Thyroid gland (tissue), 4 donors: ENCODE results near the gene PRR20G. TPM values are rescaled to one million over a fixed set of nuclear protein-coding genes. Genes with fewer than 3 reads are reported as not detected.
"Not testable (repeated sequence)": the region's sequence is repeated elsewhere in the genome, so short reads cannot be mapped to it uniquely, and the experiment has no call there.

Experiments
- DNase-seq, 2 donors: peaks; one replicate each; pipeline ENCODE4 v3.0.0-alpha.2; 2019
- H3K27ac ChIP-seq, 3 donors: fragments of 200-600 bp; sonication (generic); 1 replicate in 2 of 3; 2 replicates in 1 of 3; pipeline ENCODE4 v1.5.1; 2016 to 2019; ENCODE audit warnings: mild to moderate bottlenecking in 1 of 3, moderate library complexity in 1 of 3
- H3K27me3 ChIP-seq: fragments of 200-600 bp; sonication (generic); one replicate; pipeline ENCODE4 v1.5.1; 2019
- H3K36me3 ChIP-seq, 2 donors: fragments of 200-600 bp; sonication (generic); one replicate each; pipeline ENCODE4 v1.5.1; 2016 to 2019
- H3K4me1 ChIP-seq, 2 donors: fragments of 200-600 bp; sonication (generic); one replicate each; pipeline ENCODE4 v1.5.1; 2017 to 2019
- H3K4me3 ChIP-seq, 3 donors: fragments of 200-600 bp; sonication (generic); replicated peaks in 1 of 3; 1 replicate in 2 of 3; 2 replicates in 1 of 3; pipeline ENCODE4 v1.5.1; 2016; ENCODE audit warnings: mild to moderate bottlenecking in 1 of 3
- H3K9me3 ChIP-seq: fragments of 200-600 bp; sonication (generic); one replicate; pipeline ENCODE4 v1.5.1; 2017
- POLR2A ChIP-seq, 2 donors: fragments of 450-650 bp; IDR thresholded peaks; one replicate each; pipeline ENCODE4 v1.6.1; 2017; ENCODE audit warnings: antibody characterized with exemption in 2 of 2, mild to moderate bottlenecking in 2 of 2, moderate library complexity in 1 of 2
- WGBS, 2 donors: methylation state at CpG; one replicate each; pipeline ENCODE4 v1.1.5; 2017; 5-methylcytosine and 5-hydroxymethylcytosine counted together
- intact Hi-C: fragments of 100-400 bp; cut with DNase I; formaldehyde crosslinking; loops from one replicate; pipeline ENCODE4 v1.15.1; 2023
- total RNA-seq, 4 donors: library from RNA; depleted of rRNA; stranded (reverse); fragments of >200 nt; gene quantifications; one replicate each; pipeline ENCODE4 v1.2.3, GENCODE V29; 2016
- TF ChIP-seq, protein P1 (sequence below), 6 experiments: fragments of 200-600 bp in 3 of 6; fragments of 450-650 bp in 3 of 6; sonication (generic) in 3 of 6; IDR thresholded peaks; one replicate each; pipeline ENCODE4 v1.5.1; 2016 to 2019; ENCODE audit warnings: antibody characterized with exemption in 6 of 6, mild to moderate bottlenecking in 2 of 6, inconsistent platforms in 1 of 6, moderate library complexity in 1 of 6

Gene PRR20G
- total RNA-seq, 4 donors from 2014 or later, result not detected

DNA sequence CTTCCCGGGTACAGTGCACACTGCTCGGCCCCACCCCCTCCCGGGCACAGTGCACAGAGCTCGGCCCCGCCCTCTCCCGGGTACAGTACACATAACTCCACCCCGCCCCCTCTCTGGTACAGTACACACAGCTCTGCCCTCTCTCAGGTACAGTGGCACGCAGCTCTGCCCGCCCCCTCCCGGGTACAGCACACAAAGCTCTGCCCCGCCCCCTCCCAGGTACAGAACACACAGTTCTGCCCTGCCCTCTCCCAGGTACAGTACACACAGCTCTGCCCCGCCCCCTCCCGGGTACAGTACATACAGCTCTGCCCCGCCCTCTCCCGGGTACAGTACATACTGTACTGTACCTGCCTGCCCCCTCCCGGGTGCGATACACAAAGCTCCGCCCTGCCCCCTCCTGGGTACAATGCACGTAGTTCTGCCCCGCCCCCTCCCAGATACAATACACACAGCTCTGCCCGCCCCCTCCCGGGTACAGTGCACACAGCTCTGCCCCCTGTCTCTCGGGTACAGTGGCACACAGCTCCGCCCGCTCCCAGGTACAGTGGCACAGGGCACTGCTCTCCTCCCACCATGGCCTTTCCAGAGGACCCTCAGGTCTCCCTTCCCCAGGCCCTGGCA is 16.4 kb upstream of the PRR20G start:
- DNase-seq, result no peak

GRCh38 chr3:127299276-127299675 is 11.4 kb upstream of the PRR20G start:
- TF ChIP-seq, protein P1, sequence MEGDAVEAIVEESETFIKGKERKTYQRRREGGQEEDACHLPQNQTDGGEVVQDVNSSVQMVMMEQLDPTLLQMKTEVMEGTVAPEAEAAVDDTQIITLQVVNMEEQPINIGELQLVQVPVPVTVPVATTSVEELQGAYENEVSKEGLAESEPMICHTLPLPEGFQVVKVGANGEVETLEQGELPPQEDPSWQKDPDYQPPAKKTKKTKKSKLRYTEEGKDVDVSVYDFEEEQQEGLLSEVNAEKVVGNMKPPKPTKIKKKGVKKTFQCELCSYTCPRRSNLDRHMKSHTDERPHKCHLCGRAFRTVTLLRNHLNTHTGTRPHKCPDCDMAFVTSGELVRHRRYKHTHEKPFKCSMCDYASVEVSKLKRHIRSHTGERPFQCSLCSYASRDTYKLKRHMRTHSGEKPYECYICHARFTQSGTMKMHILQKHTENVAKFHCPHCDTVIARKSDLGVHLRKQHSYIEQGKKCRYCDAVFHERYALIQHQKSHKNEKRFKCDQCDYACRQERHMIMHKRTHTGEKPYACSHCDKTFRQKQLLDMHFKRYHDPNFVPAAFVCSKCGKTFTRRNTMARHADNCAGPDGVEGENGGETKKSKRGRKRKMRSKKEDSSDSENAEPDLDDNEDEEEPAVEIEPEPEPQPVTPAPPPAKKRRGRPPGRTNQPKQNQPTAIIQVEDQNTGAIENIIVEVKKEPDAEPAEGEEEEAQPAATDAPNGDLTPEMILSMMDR (IDR thresholded peaks at IDR 0.05), result no peak
- no peak for TF ChIP-seq POLR2A (IDR thresholded peaks at IDR 0.05)
- Histone ChIP-seq H3K27me3 (no peaks in the 10 kb centered on the region), H3K4me1 (no peaks in the 10 kb centered on the region), H3K27ac (no peak overlapping the region), H3K36me3 (no peaks in the 10 kb centered on the region), H3K9me3 (no peaks in the 10 kb centered on the region), H3K4me3 (no peak overlapping the region)
- 83 to 84% methylated on average over 6 of the region's 6 CpGs for WGBS, 2 donors
- intact Hi-C loops, result no loop called here
- DNase-seq, result no peak

More for the DNA sequence above, 16.4 kb upstream of the PRR20G start:
- Histone ChIP-seq H3K36me3 (no peaks in the 10 kb centered on the region), H3K27ac (no peak overlapping the region), H3K4me3 (no peak overlapping the region), H3K9me3 (no peaks in the 10 kb centered on the region), H3K27me3 (no peaks in the 10 kb centered on the region), H3K4me1 (no peaks in the 10 kb centered on the region)
- TF ChIP-seq, protein P1 (IDR thresholded peaks at IDR 0.05), result no peak
- no peak for TF ChIP-seq POLR2A (IDR thresholded peaks at IDR 0.05)
- 55 to 63% methylated on average over 2 to 16 of the region's 25 CpGs for WGBS, 2 donors
- intact Hi-C loops, result no loop called here

DNA sequence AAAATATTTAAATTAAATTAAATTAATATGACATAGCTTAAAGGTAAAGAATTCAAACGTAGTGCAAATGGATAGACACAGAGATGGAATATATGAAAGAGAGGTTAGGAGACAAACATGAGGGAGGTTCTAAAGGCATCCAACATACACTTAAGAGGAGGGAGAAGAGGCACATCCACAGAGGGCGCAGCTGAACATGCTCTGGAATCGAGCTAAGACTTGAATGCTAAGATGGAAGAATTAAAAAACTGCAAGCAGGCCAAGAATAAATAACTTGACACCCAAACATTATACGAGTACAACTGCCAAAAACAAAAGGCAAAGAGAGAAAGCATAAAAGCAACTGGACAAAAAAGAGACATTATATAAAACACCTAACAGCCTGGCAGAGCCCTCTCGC is 9.1 kb upstream of the PRR20G start:
- intact Hi-C loops, result no loop called here
- Histone ChIP-seq H3K9me3 (no peaks in the 10 kb centered on the region), H3K36me3 (no peaks in the 10 kb centered on the region), H3K4me1 (no peaks in the 10 kb centered on the region), H3K27me3 (no peaks in the 10 kb centered on the region), H3K4me3 (no peak overlapping the region), H3K27ac (no peak overlapping the region)
- TF ChIP-seq POLR2A (IDR thresholded peaks at IDR 0.05), result no peak
- TF ChIP-seq, protein P1 (IDR thresholded peaks at IDR 0.05), result no peak
- WGBS, 2 donors, result 82 to 83% methylated on average over 5 of the region's 5 CpGs
- DNase-seq, result no peak

GRCh38 chr3:127296166-127296565 is 8.3 kb upstream of the PRR20G start:
- Histone ChIP-seq H3K27ac (no peak overlapping the region), H3K9me3 (no peaks in the 10 kb centered on the region), H3K4me3 (no peak overlapping the region), H3K36me3 (no peaks in the 10 kb centered on the region), H3K4me1 (no peaks in the 10 kb centered on the region), H3K27me3 (no peaks in the 10 kb centered on the region)
- WGBS, 2 donors, result 69 to 85% methylated on average over 3 of the region's 3 CpGs
- no peak for DNase-seq
- intact Hi-C loops, result no loop called here
- TF ChIP-seq, protein P1 (IDR thresholded peaks at IDR 0.05), result no peak
- TF ChIP-seq POLR2A (IDR thresholded peaks at IDR 0.05), result no peak

DNA sequence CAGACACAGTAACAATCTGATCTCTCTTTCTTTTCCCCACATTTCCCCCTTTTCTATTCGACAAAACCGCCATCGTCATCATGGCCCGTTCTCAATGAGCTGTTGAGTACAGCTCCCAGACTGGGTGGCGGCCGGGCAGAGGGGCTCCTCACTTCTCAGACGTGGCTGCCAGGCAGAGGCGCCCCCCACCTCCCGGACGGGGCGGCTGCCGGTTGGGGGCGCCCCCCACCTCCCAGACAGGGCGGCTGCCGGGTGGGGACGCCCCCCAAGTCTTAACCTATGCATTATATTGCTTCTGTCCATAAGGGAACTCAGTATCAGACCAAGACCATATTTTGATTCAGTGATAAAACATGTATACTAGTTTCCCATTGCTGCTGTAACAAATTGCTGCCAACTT is 5.8 kb upstream of the PRR20G start:
- WGBS, 2 donors, result 81 to 84% methylated on average over 16 of the region's 16 CpGs

More for the DNA sequence above, 5.8 kb upstream of the PRR20G start:
- H3K4me1 ChIP-seq, H3K9me3 ChIP-seq, H3K27ac ChIP-seq, H3K4me3 ChIP-seq, H3K27me3 ChIP-seq, DNase-seq, H3K36me3 ChIP-seq, intact Hi-C loops: not testable (repeated sequence)
